Activated CD4-positive, alpha-beta memory T cell treated with anti-CD3 and anti-CD28 coated beads for 36 hours (primary cell): ENCODE data around the gene TBL1XR1. TPM values are rescaled to one million over a fixed set of nuclear protein-coding genes. Genes with fewer than 3 reads are reported as not detected.

Source experiments
- CTCF ChIA-PET: fragments of 350-600 bp; sonication (Branson Sonifier 250); formaldehyde crosslinking; loops from one replicate; lab custom pipeline; 2021; ENCODE audit warnings: antibody characterized with exemption, inconsistent platforms; lab: Charles Lee
- POLR2A ChIA-PET: fragments of 350-600 bp; sonication (Branson Sonifier 250); formaldehyde crosslinking; loops from one replicate; lab custom pipeline; 2021; ENCODE audit warnings: antibody characterized with exemption; lab: Charles Lee
- DNase-seq: peaks from one replicate; pipeline ENCODE4 v3.0.0-alpha.2; 2020
- H3K27ac Mint-ChIP-seq: one replicate; pipeline ENCODE4 v1.8.0; 2021; ENCODE audit warnings: mixed read lengths
- H3K27me3 Mint-ChIP-seq: one replicate; pipeline ENCODE4 v1.8.0; 2021; ENCODE audit warnings: mixed read lengths
- H3K36me3 Mint-ChIP-seq: one replicate; pipeline ENCODE4 v1.8.0; 2021; ENCODE audit warnings: mixed read lengths
- H3K4me1 Mint-ChIP-seq: one replicate; pipeline ENCODE4 v1.8.0; 2021; ENCODE audit warnings: low read depth, mixed read lengths
- H3K4me3 Mint-ChIP-seq: one replicate; pipeline ENCODE4 v1.8.0; 2021; ENCODE audit warnings: mild to moderate bottlenecking, mixed read lengths
- H3K9me3 Mint-ChIP-seq: one replicate; pipeline ENCODE4 v1.8.0; 2021; ENCODE audit warnings: mixed read lengths
- intact Hi-C: fragments of 100-400 bp; cut with micrococcal nuclease; formaldehyde crosslinking; loops from one replicate; pipeline ENCODE4 v1.15.1; 2023
- total RNA-seq, 2 experiments: library from RNA; stranded (reverse); gene quantifications; one replicate each; pipeline ENCODE4 v1.2.3, GENCODE V29; 2021

TBL1XR1 gene
- total RNA-seq, result 100 to 1,000 TPM; 158 to 167 TPM

GRCh38 chr3:177197041-177197726, at the start of gene TBL1XR1:
TSS of gene TBL1XR1 (minus strand) at chr3:177197482. CDS start at chr3:177064977, 132,505 bp downstream.
- H3K27ac Mint-ChIP-seq, result peak within 1 kb of the TSS; percentile 99
- POLR2A ChIA-PET, result interaction anchor here (1.0 to 5.6 kb wide), 6 partner anchors 13 to 163 kb away, joined by 3 to 79 read pairs (median 4); no protein-coding TSS in a partner anchor
- no peaks in the 10 kb centered on the region for H3K9me3 Mint-ChIP-seq
- CTCF ChIA-PET, result interaction anchor here (0.6 to 1.9 kb wide), 6 partner anchors 12 to 164 kb away, joined by 3 to 5 read pairs (median 4); no protein-coding TSS in a partner anchor
- DNase-seq, result peak; percentile 89
- peak within 1 kb of the TSS; percentile 90 for H3K4me3 Mint-ChIP-seq
- peaks cover 51% of the 10 kb centered on the region for H3K4me1 Mint-ChIP-seq
- no peaks in the 10 kb centered on the region for H3K27me3 Mint-ChIP-seq
- peaks cover 13% of the 10 kb centered on the region for H3K36me3 Mint-ChIP-seq
- intact Hi-C loops, result loop anchor here (5.0 kb wide), 3 partner anchors 400 to 1950 kb away; partner anchors contain the start of gene PIK3CA

- Mint-ChIP-seq H3K27me3 (no peaks in the 10 kb centered on the region), H3K36me3 (no peaks in the 10 kb centered on the region), H3K4me1 (no peaks in the 10 kb centered on the region), H3K4me3 (no peak overlapping the region), H3K27ac (no peak overlapping the region), H3K9me3 (peaks cover 7% of the 10 kb centered on the region)
- CTCF ChIA-PET, result no interaction called here
- DNase-seq, result no peak
- intact Hi-C loops, result no loop called here
- POLR2A ChIA-PET, result no interaction called here
These were observed 48.0 kb upstream of the TBL1XR1 start for GRCh38 chr3:177245250-177245649.

- Mint-ChIP-seq H3K27ac (no peak overlapping the region), H3K9me3 (peaks cover 7% of the 10 kb centered on the region), H3K27me3 (no peaks in the 10 kb centered on the region), H3K4me1 (no peaks in the 10 kb centered on the region), H3K4me3 (no peak overlapping the region), H3K36me3 (no peaks in the 10 kb centered on the region)
- DNase-seq, result no peak
- ChIA-PET POLR2A (no interaction called here), CTCF (no interaction called here)
- intact Hi-C loops, result no loop called here
These were observed 47.3 kb upstream of the TBL1XR1 start for GRCh38 chr3:177244606-177245005.

GRCh38 chr3:177238686-177239216, 41.5 kb upstream of the TBL1XR1 start:
- H3K27ac Mint-ChIP-seq, result no peak overlapping the region
- CTCF ChIA-PET, result interaction anchor here (0.7 kb wide), 1 partner anchor 10 kb away, joined by 4 read pairs; no protein-coding TSS in a partner anchor
- intact Hi-C loops, result no loop called here
- no peaks in the 10 kb centered on the region for H3K27me3 Mint-ChIP-seq
- DNase-seq, result no peak
- H3K36me3 Mint-ChIP-seq, result no peaks in the 10 kb centered on the region
- no peak overlapping the region for H3K4me3 Mint-ChIP-seq
- POLR2A ChIA-PET, result no interaction called here
- peaks cover 11% of the 10 kb centered on the region for H3K4me1 Mint-ChIP-seq
- H3K9me3 Mint-ChIP-seq, result no peaks in the 10 kb centered on the region

- Mint-ChIP-seq H3K4me1 (peaks cover 11% of the 10 kb centered on the region), H3K27me3 (no peaks in the 10 kb centered on the region), H3K27ac (no peak overlapping the region), H3K36me3 (no peaks in the 10 kb centered on the region), H3K4me3 (no peak overlapping the region), H3K9me3 (no peaks in the 10 kb centered on the region)
- POLR2A ChIA-PET, result no interaction called here
- CTCF ChIA-PET, result no interaction called here
- DNase-seq, result no peak
- intact Hi-C loops, result no loop called here
These were observed 39.9 kb upstream of the TBL1XR1 start for GRCh38 chr3:177237206-177237605.

- CTCF ChIA-PET, result no interaction called here
These were observed 39.4 kb upstream of the TBL1XR1 start for GRCh38 chr3:177236704-177237103.

GRCh38 chr3:177234121-177234520, 36.8 kb upstream of the TBL1XR1 start:
- ChIA-PET CTCF (no interaction called here), POLR2A (interaction anchor here (0.6 kb wide), 1 partner anchor 929 kb away, joined by 4 read pairs; no protein-coding TSS in a partner anchor)
- H3K4me1 Mint-ChIP-seq, result peaks cover 11% of the 10 kb centered on the region
- no peaks in the 10 kb centered on the region for H3K27me3 Mint-ChIP-seq
- no peaks in the 10 kb centered on the region for H3K9me3 Mint-ChIP-seq
- no peak overlapping the region for H3K27ac Mint-ChIP-seq
- no peak for DNase-seq
- no peaks in the 10 kb centered on the region for H3K36me3 Mint-ChIP-seq
- no peak overlapping the region for H3K4me3 Mint-ChIP-seq
- intact Hi-C loops, result no loop called here

More at GRCh38 chr3:177236704-177237103, 39.4 kb upstream of the TBL1XR1 start:
- Mint-ChIP-seq H3K4me3 (no peak overlapping the region), H3K27ac (no peak overlapping the region), H3K9me3 (no peaks in the 10 kb centered on the region), H3K27me3 (no peaks in the 10 kb centered on the region), H3K4me1 (peaks cover 11% of the 10 kb centered on the region), H3K36me3 (no peaks in the 10 kb centered on the region)
- no peak for DNase-seq
- intact Hi-C loops, result loop anchor here (1.0 kb wide), 1 partner anchor 35 kb away; no protein-coding TSS in a partner anchor
- POLR2A ChIA-PET, result no interaction called here

GRCh38 chr3:177231242-177231641, 34.0 kb upstream of the TBL1XR1 start:
- no peaks in the 10 kb centered on the region for H3K4me1 Mint-ChIP-seq
- H3K36me3 Mint-ChIP-seq, result peaks cover 2% of the 10 kb centered on the region
- ChIA-PET CTCF (no interaction called here), POLR2A (no interaction called here)
- intact Hi-C loops, result no loop called here
- DNase-seq, result no peak
- H3K9me3 Mint-ChIP-seq, result peaks cover 4% of the 10 kb centered on the region
- no peak overlapping the region for H3K4me3 Mint-ChIP-seq
- no peaks in the 10 kb centered on the region for H3K27me3 Mint-ChIP-seq
- H3K27ac Mint-ChIP-seq, result no peak overlapping the region

- Mint-ChIP-seq H3K4me1 (no peaks in the 10 kb centered on the region), H3K36me3 (peaks cover 2% of the 10 kb centered on the region), H3K4me3 (no peak overlapping the region), H3K27ac (no peak overlapping the region), H3K9me3 (peaks cover 4% of the 10 kb centered on the region), H3K27me3 (no peaks in the 10 kb centered on the region)
- intact Hi-C loops, result no loop called here
- POLR2A ChIA-PET, result no interaction called here
- CTCF ChIA-PET, result no interaction called here
- no peak for DNase-seq
These were observed 33.4 kb upstream of the TBL1XR1 start for GRCh38 chr3:177230641-177231040.

GRCh38 chr3:177229791-177230190, 32.5 kb upstream of the TBL1XR1 start:
- intact Hi-C loops, result no loop called here
- ChIA-PET POLR2A (interaction anchor here (0.6 kb wide), 1 partner anchor 29 kb away, joined by 4 read pairs; no protein-coding TSS in a partner anchor), CTCF (no interaction called here)
- Mint-ChIP-seq H3K27me3 (no peaks in the 10 kb centered on the region), H3K27ac (no peak overlapping the region), H3K4me3 (no peak overlapping the region), H3K4me1 (no peaks in the 10 kb centered on the region), H3K36me3 (peaks cover 2% of the 10 kb centered on the region), H3K9me3 (peaks cover 4% of the 10 kb centered on the region)
- DNase-seq, result no peak

- Mint-ChIP-seq H3K4me1 (peaks cover 9% of the 10 kb centered on the region), H3K36me3 (peaks cover 2% of the 10 kb centered on the region), H3K9me3 (peaks cover 4% of the 10 kb centered on the region), H3K27ac (no peak overlapping the region), H3K4me3 (no peak overlapping the region), H3K27me3 (no peaks in the 10 kb centered on the region)
- no peak for DNase-seq
- intact Hi-C loops, result no loop called here
- CTCF ChIA-PET, result interaction anchor here (1.0 kb wide), 1 partner anchor 10 kb away, joined by 4 read pairs; no protein-coding TSS in a partner anchor
- POLR2A ChIA-PET, result no interaction called here
These were observed 31.4 kb upstream of the TBL1XR1 start for GRCh38 chr3:177228601-177229190.

GRCh38 chr3:177224414-177224813, 27.1 kb upstream of the TBL1XR1 start:
- intact Hi-C loops, result no loop called here
- POLR2A ChIA-PET, result no interaction called here

More at GRCh38 chr3:177224414-177224813, 27.1 kb upstream of the TBL1XR1 start:
- no peak for DNase-seq
- CTCF ChIA-PET, result no interaction called here
- Mint-ChIP-seq H3K4me3 (no peak overlapping the region), H3K4me1 (peaks cover 20% of the 10 kb centered on the region), H3K27me3 (no peaks in the 10 kb centered on the region), H3K36me3 (peaks cover 2% of the 10 kb centered on the region), H3K9me3 (peaks cover 9% of the 10 kb centered on the region), H3K27ac (no peak overlapping the region)
